ENCODE measurements around the gene ENOSF1.

The ENOSF1 gene

DNA sequence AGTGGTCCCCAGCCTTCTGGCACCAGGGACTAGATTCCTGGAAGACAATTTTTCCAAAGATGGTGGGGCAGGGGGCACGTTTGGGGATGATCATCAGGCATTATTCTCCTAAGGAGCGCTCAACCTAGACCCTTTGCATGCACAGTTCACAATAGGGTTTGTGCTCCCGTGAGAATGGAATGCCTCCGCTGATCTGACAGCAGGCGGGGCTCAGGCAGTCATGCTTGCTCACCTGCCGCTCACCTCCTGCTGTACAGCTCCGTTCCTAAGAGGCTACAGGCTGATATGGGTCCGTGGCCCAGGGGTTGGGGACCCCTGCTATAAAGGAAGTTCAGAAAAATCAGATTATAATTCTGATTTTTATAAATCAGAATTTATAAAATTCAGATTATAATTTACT lies 77.3 kb downstream of the ENOSF1 start:
- no peak overlapping the region for H3K4me3 ChIP-seq (ENCODE audit: control insufficient read depth, low read depth, low read length)
- TF ChIP-seq, protein P1, sequence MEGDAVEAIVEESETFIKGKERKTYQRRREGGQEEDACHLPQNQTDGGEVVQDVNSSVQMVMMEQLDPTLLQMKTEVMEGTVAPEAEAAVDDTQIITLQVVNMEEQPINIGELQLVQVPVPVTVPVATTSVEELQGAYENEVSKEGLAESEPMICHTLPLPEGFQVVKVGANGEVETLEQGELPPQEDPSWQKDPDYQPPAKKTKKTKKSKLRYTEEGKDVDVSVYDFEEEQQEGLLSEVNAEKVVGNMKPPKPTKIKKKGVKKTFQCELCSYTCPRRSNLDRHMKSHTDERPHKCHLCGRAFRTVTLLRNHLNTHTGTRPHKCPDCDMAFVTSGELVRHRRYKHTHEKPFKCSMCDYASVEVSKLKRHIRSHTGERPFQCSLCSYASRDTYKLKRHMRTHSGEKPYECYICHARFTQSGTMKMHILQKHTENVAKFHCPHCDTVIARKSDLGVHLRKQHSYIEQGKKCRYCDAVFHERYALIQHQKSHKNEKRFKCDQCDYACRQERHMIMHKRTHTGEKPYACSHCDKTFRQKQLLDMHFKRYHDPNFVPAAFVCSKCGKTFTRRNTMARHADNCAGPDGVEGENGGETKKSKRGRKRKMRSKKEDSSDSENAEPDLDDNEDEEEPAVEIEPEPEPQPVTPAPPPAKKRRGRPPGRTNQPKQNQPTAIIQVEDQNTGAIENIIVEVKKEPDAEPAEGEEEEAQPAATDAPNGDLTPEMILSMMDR (conservative IDR thresholded peaks at IDR 0.05; ENCODE audit: control insufficient read depth, insufficient read depth, low read depth, low read length) = no peak
- DNase-seq (ENCODE audit: low read depth) = no peak

DNA sequence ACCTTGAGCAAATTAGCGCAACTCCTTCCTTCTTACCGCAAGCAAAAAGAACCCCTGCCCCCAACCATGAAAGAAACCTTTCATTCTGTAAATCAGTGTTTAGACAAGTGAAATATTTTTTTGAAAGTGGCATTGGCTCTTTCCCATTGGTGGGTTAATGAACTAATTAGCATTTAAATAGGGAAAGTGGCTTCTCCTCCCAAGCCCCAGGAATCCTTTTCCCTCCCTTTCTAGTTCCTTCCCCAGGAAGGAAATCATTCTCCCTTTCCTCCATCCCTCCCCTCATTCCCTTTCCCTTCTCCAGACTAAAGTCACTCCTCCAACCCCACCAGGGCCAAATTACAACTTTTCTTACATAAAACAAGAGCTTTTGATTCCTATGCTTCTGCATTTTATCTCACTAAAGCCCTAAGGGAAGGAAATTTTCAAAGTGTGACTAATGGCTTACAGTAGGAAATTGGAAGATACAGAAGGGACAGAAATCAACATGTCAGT lies 77.8 kb downstream of the ENOSF1 start:
- H3K4me3 ChIP-seq (ENCODE audit: control insufficient read depth, low read depth, low read length) = no peak overlapping the region
- DNase-seq (ENCODE audit: low read depth) = no peak
- TF ChIP-seq, protein P1 (conservative IDR thresholded peaks at IDR 0.05; ENCODE audit: control insufficient read depth, insufficient read depth, low read depth, low read length) = no peak

DNA sequence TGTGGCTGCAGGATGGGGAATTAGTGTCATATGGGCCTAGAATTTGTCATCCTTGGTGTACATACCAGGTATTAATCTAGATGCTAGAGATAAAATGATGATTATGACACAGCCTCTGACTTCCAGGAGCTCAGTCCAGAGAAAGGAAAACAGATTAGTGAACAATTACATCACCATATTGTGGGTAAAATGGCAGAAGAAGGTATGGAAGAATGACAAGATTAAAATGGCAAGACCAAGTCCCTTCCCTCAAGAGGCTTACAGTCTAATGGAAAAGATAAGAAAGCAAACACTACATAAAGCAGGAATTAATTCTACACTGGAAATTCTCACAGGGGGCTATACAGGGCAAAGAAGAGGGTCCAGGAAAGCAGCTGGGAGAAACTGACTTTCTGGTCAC lies 80.9 kb downstream of the ENOSF1 start:
- TF ChIP-seq, protein P1 (conservative IDR thresholded peaks at IDR 0.05; ENCODE audit: control insufficient read depth, insufficient read depth, low read depth, low read length) = no peak
- no peak for DNase-seq (ENCODE audit: low read depth)
- no peak overlapping the region for H3K4me3 ChIP-seq (ENCODE audit: control insufficient read depth, low read depth, low read length)

DNA sequence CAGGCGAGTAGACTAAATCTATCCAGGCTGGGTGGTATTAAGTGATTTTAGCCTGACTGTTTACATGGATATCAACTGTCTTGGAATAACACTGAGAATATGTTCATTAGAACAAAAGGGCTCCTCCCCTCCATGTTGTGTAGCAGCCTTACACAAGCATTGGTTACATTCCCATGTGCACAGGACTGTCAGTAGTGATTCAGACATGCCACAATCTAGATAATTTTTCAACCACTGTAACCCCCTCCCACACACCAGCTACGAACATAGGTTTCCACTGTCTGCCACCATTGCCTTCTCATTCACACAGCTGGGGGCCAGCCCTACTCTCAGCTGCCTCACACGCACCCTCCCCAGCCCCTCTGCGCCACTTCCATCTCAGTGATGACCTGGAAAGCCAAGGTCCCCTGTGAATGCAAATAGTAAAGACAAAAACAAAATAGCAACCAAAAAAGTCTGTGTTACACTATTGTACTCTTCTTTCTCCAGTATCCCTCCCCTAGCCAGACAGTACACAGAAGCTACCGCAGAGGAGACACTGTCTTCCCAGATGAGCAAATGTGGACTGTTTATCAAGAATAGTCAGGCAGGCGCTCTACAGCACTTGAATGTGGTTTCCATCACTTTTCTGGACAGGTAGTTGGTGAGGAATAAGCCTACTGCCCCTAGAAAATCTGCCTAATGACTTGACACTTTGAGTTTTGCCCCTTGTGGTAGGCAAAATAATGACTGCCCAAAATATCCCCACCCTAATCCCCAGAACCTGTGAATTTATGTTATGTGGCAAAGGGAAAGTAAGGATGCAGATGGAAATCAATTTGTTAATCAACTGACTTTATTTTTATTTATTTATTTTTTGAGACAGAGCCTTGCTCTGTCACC lies 82.9 kb downstream of the ENOSF1 start:
- DNase-seq (ENCODE audit: low read depth) = no peak

DNA sequence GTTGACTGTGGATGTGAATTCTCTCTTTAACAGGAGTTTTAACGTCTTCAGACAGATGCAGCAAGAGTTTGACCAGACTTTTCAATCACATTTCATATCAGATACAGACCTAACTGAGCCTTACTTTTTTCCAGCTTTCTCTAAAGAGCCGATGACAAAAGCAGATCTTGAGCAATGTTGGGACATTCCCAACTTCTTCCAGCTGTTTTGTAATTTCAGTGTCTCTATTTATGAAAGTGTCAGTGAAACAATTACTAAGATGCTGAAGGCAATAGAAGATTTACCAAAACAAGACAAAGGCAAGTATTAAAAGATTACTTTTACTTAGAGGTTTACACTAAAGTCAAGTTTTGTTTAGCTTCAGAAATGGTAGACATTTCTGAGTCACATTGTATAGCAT lies 85.2 kb downstream of the ENOSF1 start:
- H3K4me3 ChIP-seq (ENCODE audit: control insufficient read depth, low read depth, low read length) = no peak overlapping the region
- peak; percentile 42 for DNase-seq (ENCODE audit: low read depth)
- TF ChIP-seq, protein P1 (conservative IDR thresholded peaks at IDR 0.05; ENCODE audit: control insufficient read depth, insufficient read depth, low read depth, low read length) = no peak

More for the DNA sequence above, 82.9 kb downstream of the ENOSF1 start:
- H3K4me3 ChIP-seq (ENCODE audit: control insufficient read depth, low read depth, low read length) = no peak overlapping the region
- TF ChIP-seq, protein P1 (conservative IDR thresholded peaks at IDR 0.05; ENCODE audit: control insufficient read depth, insufficient read depth, low read depth, low read length) = peak; percentile 26

GRCh38 chr18:623761-624620 lies 88.4 kb downstream of the ENOSF1 start:
- TF ChIP-seq, protein P1 (conservative IDR thresholded peaks at IDR 0.05; ENCODE audit: control insufficient read depth, insufficient read depth, low read depth, low read length) = peak; percentile 68
- H3K4me3 ChIP-seq (ENCODE audit: control insufficient read depth, low read depth, low read length) = no peak overlapping the region
- peak; percentile 81 for DNase-seq (ENCODE audit: low read depth)

All from fibroblast of mammary gland (primary cell).